Measurements from ENCODE around the gene FBXO24. TPM values are rescaled to one million over a fixed set of nuclear protein-coding genes. Genes with fewer than 3 reads are reported as not detected.

Gene FBXO24
- total and polyA plus RNA-seq, 11 donors = 0.11 to 0.75 (median 0.31) TPM; not detected in 4

DNA sequence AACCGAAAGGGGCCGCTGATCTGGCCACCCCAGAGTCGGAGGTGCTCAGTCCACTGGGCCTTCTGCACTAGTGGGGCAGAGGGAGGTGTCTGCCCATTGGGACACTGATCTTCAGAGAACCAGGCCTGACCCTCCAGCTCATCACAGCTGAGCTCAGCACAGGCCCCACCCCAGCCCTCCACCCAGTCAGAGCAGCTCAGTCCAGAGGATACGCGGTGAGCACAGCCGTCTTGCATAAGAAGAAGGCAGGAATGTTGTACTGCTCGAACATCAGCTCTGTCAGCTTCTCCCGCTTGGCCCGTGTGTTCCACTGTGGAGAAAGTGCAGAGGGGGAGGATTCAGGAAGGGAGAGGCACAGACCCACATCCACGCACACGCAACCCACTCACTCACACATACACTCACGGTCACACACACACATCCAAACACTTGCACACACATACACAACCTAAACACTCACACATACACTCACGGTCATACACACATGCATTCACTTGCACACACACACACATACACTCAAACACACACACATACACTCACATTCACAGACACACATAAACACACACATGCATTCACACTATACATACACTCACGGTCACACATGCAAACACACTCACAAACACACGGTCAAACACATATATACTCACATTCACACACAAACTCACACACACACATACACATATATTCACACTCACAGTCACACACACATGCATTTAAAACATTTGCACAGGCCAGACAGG lies 63.9 kb downstream of the FBXO24 start:
- DNase-seq = no peak
- no peak for TF ChIP-seq POLR2A (IDR thresholded peaks at IDR 0.05)
- TF ChIP-seq, protein P1, sequence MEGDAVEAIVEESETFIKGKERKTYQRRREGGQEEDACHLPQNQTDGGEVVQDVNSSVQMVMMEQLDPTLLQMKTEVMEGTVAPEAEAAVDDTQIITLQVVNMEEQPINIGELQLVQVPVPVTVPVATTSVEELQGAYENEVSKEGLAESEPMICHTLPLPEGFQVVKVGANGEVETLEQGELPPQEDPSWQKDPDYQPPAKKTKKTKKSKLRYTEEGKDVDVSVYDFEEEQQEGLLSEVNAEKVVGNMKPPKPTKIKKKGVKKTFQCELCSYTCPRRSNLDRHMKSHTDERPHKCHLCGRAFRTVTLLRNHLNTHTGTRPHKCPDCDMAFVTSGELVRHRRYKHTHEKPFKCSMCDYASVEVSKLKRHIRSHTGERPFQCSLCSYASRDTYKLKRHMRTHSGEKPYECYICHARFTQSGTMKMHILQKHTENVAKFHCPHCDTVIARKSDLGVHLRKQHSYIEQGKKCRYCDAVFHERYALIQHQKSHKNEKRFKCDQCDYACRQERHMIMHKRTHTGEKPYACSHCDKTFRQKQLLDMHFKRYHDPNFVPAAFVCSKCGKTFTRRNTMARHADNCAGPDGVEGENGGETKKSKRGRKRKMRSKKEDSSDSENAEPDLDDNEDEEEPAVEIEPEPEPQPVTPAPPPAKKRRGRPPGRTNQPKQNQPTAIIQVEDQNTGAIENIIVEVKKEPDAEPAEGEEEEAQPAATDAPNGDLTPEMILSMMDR (IDR thresholded peaks at IDR 0.05) = no peak
- Histone ChIP-seq H3K9me3 (no peaks in the 10 kb centered on the region), H3K4me3 (no peak overlapping the region), H3K4me1 (no peaks in the 10 kb centered on the region), H3K27ac (no peak overlapping the region), H3K27me3 (peaks cover 4 to 56% (median 20%) of the 10 kb centered on the region in 9 donors), H3K36me3 (no peaks in the 10 kb centered on the region)
- intact Hi-C loops (cut with DNase I) = no loop called here
- WGBS, 4 donors = 68 to 81% (median 75%) methylated on average over 12 to 15 of the region's 15 CpGs
- no peak for ATAC-seq

Other genes with a start within 250 kb of the FBXO24 start
- 10 to 100 TPM in 4 of 9 donors, 1 to 10 TPM in 5; 6.2 to 15.1 (median 10.0) TPM for gene PILRB, start 228.2 kb upstream of the FBXO24 start, total RNA-seq
- gene PILRB, start 228.2 kb upstream of the FBXO24 start, polyA plus RNA-seq = 10 to 100 TPM in 1 of 2 donors, 1 to 10 TPM in 1; 8.7 to 24.2 TPM
- 10 to 100 TPM in 2 of 9 donors, 1 to 10 TPM in 6, under 1 TPM in 1; 0.69 to 30.5 (median 3.4) TPM for gene PILRA, start 212.8 kb upstream of the FBXO24 start, total RNA-seq
- 1 to 10 TPM; 1.8 to 2.5 TPM for gene PILRA, start 212.8 kb upstream of the FBXO24 start, polyA plus RNA-seq
- gene ZCWPW1, start 157.6 kb upstream of the FBXO24 start, total RNA-seq = 1 to 10 TPM; 2.8 to 6.2 (median 3.7) TPM
- 1 to 10 TPM; 5.1 to 6.4 TPM for gene ZCWPW1, start 157.6 kb upstream of the FBXO24 start, polyA plus RNA-seq
- 10 to 100 TPM; 15.8 to 30.3 (median 21.5) TPM for gene MEPCE, start 156.5 kb upstream of the FBXO24 start, total RNA-seq
- 10 to 100 TPM; 14.6 to 24.5 TPM for gene MEPCE, start 156.5 kb upstream of the FBXO24 start, polyA plus RNA-seq
- 10 to 100 TPM in 8 of 9 donors, 1 to 10 TPM in 1; 9.6 to 26.8 (median 12.4) TPM for gene PPP1R35, start 149.8 kb upstream of the FBXO24 start, total RNA-seq
- 10 to 100 TPM; 17.7 to 28.4 TPM for gene PPP1R35, start 149.8 kb upstream of the FBXO24 start, polyA plus RNA-seq
- under 1 TPM in 5 of 9 donors, not detected in 4; 0.27 to 0.77 (median 0.39) TPM for gene SPACDR, start 122.1 kb upstream of the FBXO24 start, total RNA-seq
- gene SPACDR, start 122.1 kb upstream of the FBXO24 start, polyA plus RNA-seq = under 1 TPM; 0.61 to 0.78 TPM
- gene TSC22D4, start 107.1 kb upstream of the FBXO24 start, total RNA-seq = 10 to 100 TPM; 41.8 to 55.5 (median 49.0) TPM
- gene TSC22D4, start 107.1 kb upstream of the FBXO24 start, polyA plus RNA-seq = 10 to 100 TPM; 42.2 to 47.0 TPM
- gene NYAP1, start 102.4 kb upstream of the FBXO24 start, total RNA-seq = 1 to 10 TPM in 1 of 9 donors, under 1 TPM in 5, not detected in 3; 0.16 to 1.1 (median 0.35) TPM
- gene NYAP1, start 102.4 kb upstream of the FBXO24 start, polyA plus RNA-seq = under 1 TPM; 0.42 to 0.50 TPM
- gene AGFG2, start 47.1 kb upstream of the FBXO24 start, total RNA-seq = 10 to 100 TPM; 24.1 to 36.9 (median 32.8) TPM
- 10 to 100 TPM; 12.5 to 30.8 TPM for gene AGFG2, start 47.1 kb upstream of the FBXO24 start, polyA plus RNA-seq
- 1 to 10 TPM in 2 of 9 donors, under 1 TPM in 3, not detected in 4; 0.35 to 2.3 (median 0.72) TPM for gene SAP25, start 12.4 kb upstream of the FBXO24 start, total RNA-seq
- gene SAP25, start 12.4 kb upstream of the FBXO24 start, polyA plus RNA-seq = under 1 TPM; 0.30 to 0.65 TPM
- 10 to 100 TPM; 18.5 to 46.6 (median 29.2) TPM for gene LRCH4, start 199 bp upstream of the FBXO24 start, total RNA-seq
- 10 to 100 TPM; 34.1 to 42.0 TPM for gene LRCH4, start 199 bp upstream of the FBXO24 start, polyA plus RNA-seq
- 10 to 100 TPM; 15.7 to 68.1 (median 28.3) TPM for gene PCOLCE, start 16.0 kb downstream of the FBXO24 start, total RNA-seq
- 10 to 100 TPM; 33.5 to 35.4 TPM for gene PCOLCE, start 16.0 kb downstream of the FBXO24 start, polyA plus RNA-seq
- 10 to 100 TPM in 5 of 9 donors, 1 to 10 TPM in 4; 6.7 to 13.8 (median 10.4) TPM for gene MOSPD3, start 26.2 kb downstream of the FBXO24 start, total RNA-seq
- gene MOSPD3, start 26.2 kb downstream of the FBXO24 start, polyA plus RNA-seq = 10 to 100 TPM; 10.4 to 12.3 TPM
- gene TFR2, start 55.2 kb downstream of the FBXO24 start, total RNA-seq = under 1 TPM in 4 of 9 donors, not detected in 5; 0.15 to 0.59 (median 0.45) TPM
- gene TFR2, start 55.2 kb downstream of the FBXO24 start, polyA plus RNA-seq = under 1 TPM; 0.08 to 0.37 TPM
- not detected for gene ACTL6B, start 70.1 kb downstream of the FBXO24 start, total RNA-seq
- not detected for gene ACTL6B, start 70.1 kb downstream of the FBXO24 start, polyA plus RNA-seq
- gene GNB2, start 87.4 kb downstream of the FBXO24 start, total RNA-seq = 100 to 1,000 TPM in 7 of 9 donors, 10 to 100 TPM in 2; 94.8 to 188 (median 122) TPM
- gene GNB2, start 87.4 kb downstream of the FBXO24 start, polyA plus RNA-seq = 100 to 1,000 TPM in 1 of 2 donors, 10 to 100 TPM in 1; 48.0 to 199 TPM
- 10 to 100 TPM; 14.1 to 31.7 (median 23.2) TPM for gene GIGYF1, start 107.9 kb downstream of the FBXO24 start, total RNA-seq
- 10 to 100 TPM; 12.9 to 23.8 TPM for gene GIGYF1, start 107.9 kb downstream of the FBXO24 start, polyA plus RNA-seq
- 10 to 100 TPM; 24.1 to 41.3 (median 28.9) TPM for gene POP7, start 119.8 kb downstream of the FBXO24 start, total RNA-seq
- gene POP7, start 119.8 kb downstream of the FBXO24 start, polyA plus RNA-seq = 10 to 100 TPM; 42.1 to 62.4 TPM
- not detected for gene EPO, start 134.1 kb downstream of the FBXO24 start, total RNA-seq
- not detected for gene EPO, start 134.1 kb downstream of the FBXO24 start, polyA plus RNA-seq
- gene ZAN, start 147.3 kb downstream of the FBXO24 start, total RNA-seq = not detected
- not detected for gene ZAN, start 147.3 kb downstream of the FBXO24 start, polyA plus RNA-seq
- 10 to 100 TPM; 18.0 to 76.2 (median 21.4) TPM for gene EPHB4, start 241.2 kb downstream of the FBXO24 start, total RNA-seq
- gene EPHB4, start 241.2 kb downstream of the FBXO24 start, polyA plus RNA-seq = 10 to 100 TPM; 10.7 to 35.2 TPM

Data from heart left ventricle (tissue), 16 donors.